GM12891 (cell line): ENCODE data around the gene ADK.

Experiments used
- PAX5 ChIP-seq: IDR thresholded peaks from 2 replicates; pipeline ENCODE4 v1.6.1; 2011; ENCODE audit warnings: low read length, moderate library complexity, mild to moderate bottlenecking; ENCODE audit not compliant: insufficient read depth, severe bottlenecking
- POLR2A ChIP-seq: IDR thresholded peaks from 2 replicates; pipeline ENCODE4 v1.6.1; 2011; ENCODE audit warnings: low read depth, low read length, control low read depth
- POLR2AphosphoS5 ChIP-seq: IDR thresholded peaks from 2 replicates; pipeline ENCODE4 v1.6.1; 2011; ENCODE audit warnings: low read depth, low read length, control low read depth
- POU2F2 ChIP-seq: IDR thresholded peaks from 2 replicates; pipeline ENCODE4 v1.6.1; 2011; ENCODE audit warnings: low read depth, mild to moderate bottlenecking, control low read depth, low read length, moderate library complexity
- SPI1 ChIP-seq: IDR thresholded peaks from 2 replicates; pipeline ENCODE4 v1.6.1; 2011; ENCODE audit warnings: low read depth, low read length, control low read depth
- TAF1 ChIP-seq: IDR thresholded peaks from 2 replicates; pipeline ENCODE4 v1.6.1; 2011; ENCODE audit warnings: low read depth, low read length, control low read depth

GRCh38 chr10:74434547-74434946 lies 283.5 kb downstream of the ADK start:
- TF ChIP-seq POLR2AphosphoS5 (no peak), POLR2A (no peak), TAF1 (no peak), PAX5 (no peak), POU2F2 (no peak), SPI1 (no peak)
